CD14-positive monocyte (primary cell): Measurements from ENCODE around the gene CARS2. TPM values are rescaled to one million over a fixed set of nuclear protein-coding genes. Genes with fewer than 3 reads are reported as not detected.

Source experiments
- DNase-seq, 3 donors: peaks; one replicate each; pipeline ENCODE4 v3.0.0-alpha.2; 2011 to 2022
- H2AFZ ChIP-seq: 2 replicates; pipeline ENCODE4 v1.6.0; 2012; ENCODE audit warnings: mild to moderate bottlenecking, low read depth, low read length, inconsistent platforms; ENCODE audit not compliant: insufficient read depth, poor library complexity, severe bottlenecking
- H3K27ac ChIP-seq, 2 donors: 1 replicate in 1 of 2; 2 replicates in 1 of 2; pipeline ENCODE4 v1.5.1; 2012 to 2013; ENCODE audit warnings: low read length in 2 of 2, control low read depth in 1 of 2, inconsistent platforms in 1 of 2, low read depth in 1 of 2, mild to moderate bottlenecking in 1 of 2
- H3K27me3 ChIP-seq, 2 donors: one replicate each; pipeline versions ENCODE4 v1.6.0 to v1.6.1; 2011 to 2013; ENCODE audit warnings: low read length in 2 of 2; ENCODE audit not compliant: control insufficient read depth in 2 of 2, insufficient read depth in 2 of 2
- H3K36me3 ChIP-seq, 2 donors: replicated peaks in 1 of 2; 1 replicate in 1 of 2; 2 replicates in 1 of 2; pipeline versions ENCODE4 v1.5.1 to v1.6.1; 2012 to 2013; ENCODE audit warnings: low read length in 2 of 2, control low read depth in 1 of 2, inconsistent platforms in 1 of 2, mild to moderate bottlenecking in 1 of 2; ENCODE audit not compliant: insufficient read depth in 2 of 2, control insufficient read depth in 1 of 2
- H3K4me1 ChIP-seq, 2 donors: 1 replicate in 1 of 2; 2 replicates in 1 of 2; pipeline versions ENCODE4 v1.5.1 to v1.6.1; 2012 to 2013; ENCODE audit warnings: low read length in 2 of 2, control low read depth in 1 of 2, inconsistent platforms in 1 of 2, mild to moderate bottlenecking in 1 of 2, moderate library complexity in 1 of 2; ENCODE audit not compliant: insufficient read depth in 2 of 2, control insufficient read depth in 1 of 2
- H3K4me2 ChIP-seq: replicated peaks from 2 replicates; pipeline ENCODE3; 2012; ENCODE audit warnings: low read length, moderate library complexity, mild to moderate bottlenecking; ENCODE audit not compliant: poor library complexity, severe bottlenecking; ENCODE audit errors: extremely low read depth
- H3K4me3 ChIP-seq, 3 experiments: fragments of 200-600 bp in 1 of 3; sonication (generic) in 1 of 3; replicated peaks in 1 of 3; 1 replicate in 2 of 3; 2 replicates in 1 of 3; pipeline ENCODE4 v1.5.1; 2011 to 2013; ENCODE audit warnings: low read length in 3 of 3, mild to moderate bottlenecking in 3 of 3, control low read depth in 2 of 3, low read depth in 2 of 3, inconsistent platforms in 1 of 3, moderate library complexity in 1 of 3
- H3K79me2 ChIP-seq: 2 replicates; pipeline ENCODE4 v1.6.0; 2012; ENCODE audit warnings: mild to moderate bottlenecking, control low read depth, inconsistent platforms, low read length, moderate library complexity; ENCODE audit not compliant: insufficient read depth
- H3K9ac ChIP-seq: 2 replicates; pipeline ENCODE4 v1.6.0; 2017; ENCODE audit warnings: low read length, mild to moderate bottlenecking; ENCODE audit not compliant: insufficient read depth, poor library complexity, severe bottlenecking
- H3K9me3 ChIP-seq, 2 donors: replicated peaks in 1 of 2; 1 replicate in 1 of 2; 2 replicates in 1 of 2; pipeline versions ENCODE4 v1.5.1 to v1.6.1; 2012 to 2013; ENCODE audit warnings: low read length in 2 of 2, control low read depth in 1 of 2; ENCODE audit not compliant: control insufficient read depth in 1 of 2, insufficient read depth in 1 of 2
- H4K20me1 ChIP-seq: 2 replicates; pipeline ENCODE4 v1.6.0; 2012; ENCODE audit warnings: mild to moderate bottlenecking, low read length, control low read depth, moderate library complexity; ENCODE audit not compliant: insufficient read depth
- H3K27ac Mint-ChIP-seq, 7 donors: one replicate each; pipeline ENCODE4 v1.8.0; 2020; ENCODE audit warnings: mild to moderate bottlenecking in 7 of 7, mixed read lengths in 7 of 7, moderate library complexity in 6 of 7, inconsistent platforms in 2 of 7
- H3K27me3 Mint-ChIP-seq, 3 donors: one replicate each; pipeline ENCODE4 v1.8.0; 2021 to 2022; ENCODE audit warnings: low read depth in 3 of 3, mild to moderate bottlenecking in 3 of 3, mixed read lengths in 3 of 3, moderate library complexity in 3 of 3, inconsistent platforms in 1 of 3
- H3K36me3 Mint-ChIP-seq, 2 donors: one replicate each; pipeline ENCODE4 v1.8.0; 2020; ENCODE audit warnings: mixed read lengths in 2 of 2, inconsistent platforms in 1 of 2, mild to moderate bottlenecking in 1 of 2
- H3K4me1 Mint-ChIP-seq: one replicate; pipeline ENCODE4 v1.8.0; 2020; ENCODE audit warnings: mild to moderate bottlenecking, mixed read lengths
- H3K4me3 Mint-ChIP-seq, 2 donors: one replicate each; pipeline ENCODE4 v1.8.0; 2020; ENCODE audit warnings: mild to moderate bottlenecking in 2 of 2, mixed read lengths in 2 of 2, moderate library complexity in 1 of 2
- H3K9me3 Mint-ChIP-seq, 7 donors: one replicate each; pipeline ENCODE4 v1.8.0; 2020 to 2022; ENCODE audit warnings: mixed read lengths in 7 of 7, mild to moderate bottlenecking in 6 of 7, moderate library complexity in 6 of 7, inconsistent platforms in 2 of 7
- CTCF ChIP-seq: fragments of 200-600 bp; IDR thresholded peaks from one replicate; pipeline ENCODE4 v1.8.0; 2022; ENCODE audit warnings: antibody characterized with exemption, mild to moderate bottlenecking
- WGBS: methylation state at CpG from one replicate; pipeline ENCODE4 v1.1.5; 2013; ENCODE audit warnings: missing lambda C conversion rate; ENCODE audit not compliant: insufficient coverage; 5-methylcytosine and 5-hydroxymethylcytosine counted together
- intact Hi-C, 2 donors: fragments of 100-400 bp; cut with micrococcal nuclease; formaldehyde crosslinking; loops; one replicate each; pipeline versions ENCODE4 v1.15.0 to v1.15.1; 2023
- polyA plus RNA-seq, 3 donors: library from polyadenylated mRNA; depleted of rRNA in 1 of 3; unstranded in 2 of 3; stranded (reverse) in 1 of 3; fragments of 300-500 nt in 2 of 3; fragments of >200 nt in 1 of 3; fragmentation: Illumina TruSeq in 2 of 3; gene quantifications; 1 replicate in 2 of 3; 2 replicates in 1 of 3; pipeline ENCODE4 v1.2.3, GENCODE V29; 2012 to 2021

CARS2 gene
- polyA plus RNA-seq, 3 donors, result 130 to 305 (median 227) TPM

- no peaks in the 10 kb centered on the region for H3K4me1 ChIP-seq
- H3K36me3 ChIP-seq, result peaks cover 47 to 74% of the 10 kb centered on the region in 2 donors
- Mint-ChIP-seq H3K27me3 (no peaks in the 10 kb centered on the region), H3K36me3 (peaks cover 66 to 75% of the 10 kb centered on the region in 2 donors), H3K9me3 (peaks cover 0 to 5% (median 0%) of the 10 kb centered on the region in 7 donors), H3K4me1 (no peaks in the 10 kb centered on the region), H3K27ac (peak overlapping the region in 3 of 7 donors; percentile 9 to 12 (median 10)), H3K4me3 (no peak overlapping the region)
- H2AFZ ChIP-seq, result no peak overlapping the region
- DNase-seq, result no peak
- H3K27ac ChIP-seq, result no peak overlapping the region
- WGBS, result 98% methylated on average over 6 of the region's 10 CpGs
- H3K4me3 ChIP-seq, result no peak overlapping the region
- no peak overlapping the region for H3K4me2 ChIP-seq
- H3K27me3 ChIP-seq, result no peaks in the 10 kb centered on the region
- intact Hi-C loops, result no loop called here
- H3K9me3 ChIP-seq, result no peaks in the 10 kb centered on the region
- peaks cover 27% of the 10 kb centered on the region for H3K79me2 ChIP-seq
- H3K9ac ChIP-seq, result no peak overlapping the region
- H4K20me1 ChIP-seq, result peaks cover 81% of the 10 kb centered on the region
- TF ChIP-seq CTCF, result no peak
These were observed 75.3 kb downstream of the CARS2 start for GRCh38 chr13:110630566-110631119.

GRCh38 chr13:110629735-110630134 is 76.2 kb downstream of the CARS2 start:
- Histone ChIP-seq H2AFZ (no peak overlapping the region), H3K4me1 (no peaks in the 10 kb centered on the region), H3K27ac (no peak overlapping the region), H4K20me1 (peaks cover 81% of the 10 kb centered on the region), H3K4me2 (no peak overlapping the region), H3K9ac (no peak overlapping the region), H3K9me3 (no peaks in the 10 kb centered on the region), H3K4me3 (no peak overlapping the region), H3K79me2 (peaks cover 36% of the 10 kb centered on the region), H3K36me3 (peaks cover 47 to 72% of the 10 kb centered on the region in 2 donors), H3K27me3 (no peaks in the 10 kb centered on the region)
- intact Hi-C loops, result no loop called here
- Mint-ChIP-seq H3K27me3 (no peaks in the 10 kb centered on the region), H3K9me3 (peaks cover 0 to 5% (median 0%) of the 10 kb centered on the region in 7 donors), H3K27ac (no peak overlapping the region), H3K4me1 (no peaks in the 10 kb centered on the region), H3K36me3 (peaks cover 66 to 75% of the 10 kb centered on the region in 2 donors), H3K4me3 (no peak overlapping the region)
- WGBS, result 100% methylated on average over 3 of the region's 7 CpGs
- no peak for TF ChIP-seq CTCF
- DNase-seq, result no peak
